PC-3 (cell line): ENCODE data around the gene INPP5K.

Experiments
- CTCF ChIP-seq: fragments of 300-600 bp; sonication (generic); conservative IDR thresholded peaks from 2 replicates; pipeline ENCODE4 v1.5.1; 2017; ENCODE audit warnings: antibody characterized with exemption, low read depth, mild to moderate bottlenecking, low read length
- EZH2phosphoT487 ChIP-seq: fragments of 300-600 bp; sonication (generic); IDR thresholded peaks from 2 replicates; pipeline ENCODE4 v1.6.1; 2018; ENCODE audit warnings: mild to moderate bottlenecking, antibody characterized with exemption, low read length, borderline replicate concordance

- no peak for TF ChIP-seq CTCF
- TF ChIP-seq EZH2phosphoT487: no peak
These were observed 45.5 kb downstream of the INPP5K start for GRCh38 chr17:1470755-1471462.
